ENCODE results near the gene EEFSEC. TPM values are rescaled to one million over a fixed set of nuclear protein-coding genes. Genes with fewer than 3 reads are reported as not detected.

Gene EEFSEC
- total RNA-seq, 3 donors from 2014 or later, result 9.7 to 10.9 (median 10.8) TPM

DNA sequence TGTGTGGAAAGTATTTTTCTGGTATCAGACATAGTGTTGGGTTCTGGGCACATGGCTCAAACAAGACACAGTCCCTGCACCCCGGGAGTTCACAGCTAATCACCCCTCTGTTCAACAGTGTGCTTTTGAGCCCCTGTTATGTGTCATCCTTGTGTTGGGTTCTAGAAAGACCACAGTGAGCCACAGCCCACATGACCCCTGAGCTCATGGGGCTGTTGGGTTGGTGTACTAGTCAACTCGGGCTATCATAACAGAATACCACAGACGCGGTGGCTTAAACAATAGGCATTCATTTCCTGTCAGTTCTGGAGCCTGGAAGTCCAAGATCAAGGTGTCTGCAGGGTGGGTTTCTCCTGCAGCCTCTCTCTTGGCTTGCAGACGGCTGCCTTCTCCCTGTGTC lies 213.4 kb downstream of the EEFSEC start:
- no peak for DNase-seq
- ATAC-seq, result no peak

DNA sequence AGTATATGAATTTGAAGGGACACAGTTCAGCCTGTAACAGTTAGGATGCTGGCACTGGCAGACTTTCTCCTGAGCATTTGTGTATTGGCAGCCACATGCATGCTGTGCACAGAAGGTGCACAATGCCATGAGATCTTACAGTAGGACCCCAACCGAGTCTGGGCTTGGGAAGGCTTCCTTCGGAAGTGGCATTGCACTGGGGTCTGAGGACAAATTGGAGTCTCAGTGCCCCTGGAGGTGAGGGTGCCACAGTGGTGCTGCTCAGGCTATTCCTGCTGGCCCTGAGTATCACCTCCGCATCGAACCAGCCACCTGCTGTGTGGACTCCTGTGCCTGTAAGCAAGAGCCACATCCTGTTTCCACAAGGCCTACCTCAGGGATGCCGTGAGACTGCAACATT lies 213.9 kb downstream of the EEFSEC start:
- ATAC-seq, result no peak
- intact Hi-C loops (cut with DNase I, micrococcal nuclease), result no loop called here
- no peak for DNase-seq
- TF ChIP-seq, protein P1, sequence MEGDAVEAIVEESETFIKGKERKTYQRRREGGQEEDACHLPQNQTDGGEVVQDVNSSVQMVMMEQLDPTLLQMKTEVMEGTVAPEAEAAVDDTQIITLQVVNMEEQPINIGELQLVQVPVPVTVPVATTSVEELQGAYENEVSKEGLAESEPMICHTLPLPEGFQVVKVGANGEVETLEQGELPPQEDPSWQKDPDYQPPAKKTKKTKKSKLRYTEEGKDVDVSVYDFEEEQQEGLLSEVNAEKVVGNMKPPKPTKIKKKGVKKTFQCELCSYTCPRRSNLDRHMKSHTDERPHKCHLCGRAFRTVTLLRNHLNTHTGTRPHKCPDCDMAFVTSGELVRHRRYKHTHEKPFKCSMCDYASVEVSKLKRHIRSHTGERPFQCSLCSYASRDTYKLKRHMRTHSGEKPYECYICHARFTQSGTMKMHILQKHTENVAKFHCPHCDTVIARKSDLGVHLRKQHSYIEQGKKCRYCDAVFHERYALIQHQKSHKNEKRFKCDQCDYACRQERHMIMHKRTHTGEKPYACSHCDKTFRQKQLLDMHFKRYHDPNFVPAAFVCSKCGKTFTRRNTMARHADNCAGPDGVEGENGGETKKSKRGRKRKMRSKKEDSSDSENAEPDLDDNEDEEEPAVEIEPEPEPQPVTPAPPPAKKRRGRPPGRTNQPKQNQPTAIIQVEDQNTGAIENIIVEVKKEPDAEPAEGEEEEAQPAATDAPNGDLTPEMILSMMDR (IDR thresholded peaks at IDR 0.05), result no peak
- Histone ChIP-seq H3K36me3 (ENCODE audit: low read depth) (no peaks in the 10 kb centered on the region), H3K4me1 (ENCODE audit: low read depth) (no peaks in the 10 kb centered on the region), H3K9me3 (no peaks in the 10 kb centered on the region), H3K4me3 (no peak overlapping the region)

More for the DNA sequence above, 213.4 kb downstream of the EEFSEC start:
- H3K9me3 ChIP-seq, result no peaks in the 10 kb centered on the region
- H3K36me3 ChIP-seq (ENCODE audit: low read depth), result no peaks in the 10 kb centered on the region
- TF ChIP-seq, protein P1 (IDR thresholded peaks at IDR 0.05), result no peak
- no peak overlapping the region for H3K4me3 ChIP-seq
- intact Hi-C loops (cut with DNase I, micrococcal nuclease), result no loop called here
- no peaks in the 10 kb centered on the region for H3K4me1 ChIP-seq (ENCODE audit: low read depth)

DNA sequence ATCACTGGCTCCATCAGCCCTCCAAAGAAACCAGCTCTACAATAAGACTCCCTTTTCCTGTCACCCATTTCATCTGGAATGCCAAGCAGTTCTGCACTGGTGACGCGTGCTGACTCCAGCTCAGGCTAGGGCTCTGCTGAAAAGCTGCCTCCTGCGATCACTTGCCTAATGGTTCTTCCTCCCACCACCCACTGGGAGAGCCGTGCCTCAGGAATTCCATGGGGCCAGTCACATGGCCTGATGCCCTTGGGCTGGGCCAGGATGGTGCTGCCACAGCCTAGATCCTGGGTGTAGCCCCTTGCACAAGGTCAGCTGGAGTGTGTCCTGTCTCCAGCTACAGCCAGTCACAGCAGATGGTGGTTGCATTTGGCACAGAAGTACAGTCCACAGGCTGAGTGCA lies 214.5 kb downstream of the EEFSEC start:
- intact Hi-C loops (cut with DNase I, micrococcal nuclease), result no loop called here
- H3K4me3 ChIP-seq, result no peak overlapping the region
- no peak for ATAC-seq

DNA sequence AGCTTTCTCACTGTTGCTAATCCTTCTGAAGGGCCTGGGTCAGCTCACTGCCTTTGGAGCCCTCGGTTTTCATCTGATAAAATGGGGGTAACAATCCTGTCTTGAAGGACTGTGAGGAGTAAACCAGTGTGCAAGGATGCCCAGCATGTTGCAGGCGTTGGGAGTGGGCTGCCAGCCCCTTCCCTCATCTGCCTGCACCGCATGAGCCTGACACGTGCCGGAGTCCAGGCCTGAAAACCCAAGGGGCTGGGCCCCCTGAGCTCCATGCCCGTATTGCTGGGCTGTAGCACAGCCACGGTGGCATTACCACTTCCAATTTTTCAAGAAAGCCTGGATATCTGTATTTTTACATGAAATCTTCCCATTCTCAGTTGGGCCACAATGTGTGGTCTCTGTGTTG lies 215.3 kb downstream of the EEFSEC start:
- peak in 1 of 3 donors; percentile 8 for DNase-seq
- TF ChIP-seq, protein P1 (IDR thresholded peaks at IDR 0.05), result no peak
- intact Hi-C loops (cut with DNase I, micrococcal nuclease), result no loop called here
- ATAC-seq, result no peak
- H3K4me1 ChIP-seq (ENCODE audit: low read depth), result no peaks in the 10 kb centered on the region
- no peaks in the 10 kb centered on the region for H3K36me3 ChIP-seq (ENCODE audit: low read depth)
- H3K9me3 ChIP-seq, result no peaks in the 10 kb centered on the region
- no peak overlapping the region for H3K4me3 ChIP-seq

More for the DNA sequence above, 214.5 kb downstream of the EEFSEC start:
- TF ChIP-seq, protein P1 (IDR thresholded peaks at IDR 0.05), result no peak
- Histone ChIP-seq H3K4me1 (ENCODE audit: low read depth) (no peaks in the 10 kb centered on the region), H3K9me3 (no peaks in the 10 kb centered on the region), H3K36me3 (ENCODE audit: low read depth) (no peaks in the 10 kb centered on the region)
- DNase-seq, result no peak

DNA sequence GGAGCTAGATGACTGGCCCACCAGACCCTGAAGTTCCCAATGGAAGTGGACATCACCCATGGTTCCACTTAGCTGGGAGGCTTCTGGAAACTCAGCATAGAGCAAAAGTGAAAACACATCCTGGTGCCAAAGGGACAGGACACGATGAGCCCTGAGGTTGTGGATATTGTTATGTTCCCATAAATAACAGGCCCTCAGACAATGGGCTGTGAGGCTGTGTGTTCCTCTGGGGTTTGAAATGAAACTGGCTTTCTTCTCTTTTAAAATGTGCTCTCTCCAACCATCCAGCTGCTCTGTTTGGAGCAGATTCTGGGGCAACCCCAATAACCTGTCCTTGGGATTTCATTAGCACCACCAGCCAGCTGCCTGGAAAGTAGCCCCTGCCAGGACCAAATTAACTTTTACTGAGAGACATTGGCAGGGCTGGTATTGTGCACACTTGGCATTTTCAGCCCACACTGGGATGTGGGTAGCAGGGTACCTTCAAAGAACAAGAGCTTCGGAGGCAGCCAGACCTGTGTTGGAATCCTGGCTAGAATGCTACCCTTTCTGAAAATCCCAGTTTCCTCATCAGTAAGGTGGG lies 215.9 kb downstream of the EEFSEC start:
- H3K4me1 ChIP-seq (ENCODE audit: low read depth), result no peaks in the 10 kb centered on the region
- H3K4me3 ChIP-seq, result no peak overlapping the region
- DNase-seq, result no peak
- no peak for ATAC-seq
- no peaks in the 10 kb centered on the region for H3K9me3 ChIP-seq
- no peaks in the 10 kb centered on the region for H3K36me3 ChIP-seq (ENCODE audit: low read depth)
- TF ChIP-seq, protein P1 (IDR thresholded peaks at IDR 0.05), result no peak
- intact Hi-C loops (cut with DNase I, micrococcal nuclease), result no loop called here

Measured in mucosa of descending colon (tissue), 3 donors.